Fibroblast of skin of right biceps (primary cell): ENCODE data around the gene APOLD1.
"Not testable (repeated sequence)": the region's sequence is repeated elsewhere in the genome, so short reads cannot be mapped to it uniquely, and the experiment has no call there.

Experiments used
- DNase-seq: peaks from one replicate; pipeline ENCODE4 v3.0.0-alpha.2; 2013

The APOLD1 gene, protein sequence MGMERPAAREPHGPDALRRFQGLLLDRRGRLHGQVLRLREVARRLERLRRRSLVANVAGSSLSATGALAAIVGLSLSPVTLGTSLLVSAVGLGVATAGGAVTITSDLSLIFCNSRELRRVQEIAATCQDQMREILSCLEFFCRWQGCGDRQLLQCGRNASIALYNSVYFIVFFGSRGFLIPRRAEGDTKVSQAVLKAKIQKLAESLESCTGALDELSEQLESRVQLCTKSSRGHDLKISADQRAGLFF

DNA sequence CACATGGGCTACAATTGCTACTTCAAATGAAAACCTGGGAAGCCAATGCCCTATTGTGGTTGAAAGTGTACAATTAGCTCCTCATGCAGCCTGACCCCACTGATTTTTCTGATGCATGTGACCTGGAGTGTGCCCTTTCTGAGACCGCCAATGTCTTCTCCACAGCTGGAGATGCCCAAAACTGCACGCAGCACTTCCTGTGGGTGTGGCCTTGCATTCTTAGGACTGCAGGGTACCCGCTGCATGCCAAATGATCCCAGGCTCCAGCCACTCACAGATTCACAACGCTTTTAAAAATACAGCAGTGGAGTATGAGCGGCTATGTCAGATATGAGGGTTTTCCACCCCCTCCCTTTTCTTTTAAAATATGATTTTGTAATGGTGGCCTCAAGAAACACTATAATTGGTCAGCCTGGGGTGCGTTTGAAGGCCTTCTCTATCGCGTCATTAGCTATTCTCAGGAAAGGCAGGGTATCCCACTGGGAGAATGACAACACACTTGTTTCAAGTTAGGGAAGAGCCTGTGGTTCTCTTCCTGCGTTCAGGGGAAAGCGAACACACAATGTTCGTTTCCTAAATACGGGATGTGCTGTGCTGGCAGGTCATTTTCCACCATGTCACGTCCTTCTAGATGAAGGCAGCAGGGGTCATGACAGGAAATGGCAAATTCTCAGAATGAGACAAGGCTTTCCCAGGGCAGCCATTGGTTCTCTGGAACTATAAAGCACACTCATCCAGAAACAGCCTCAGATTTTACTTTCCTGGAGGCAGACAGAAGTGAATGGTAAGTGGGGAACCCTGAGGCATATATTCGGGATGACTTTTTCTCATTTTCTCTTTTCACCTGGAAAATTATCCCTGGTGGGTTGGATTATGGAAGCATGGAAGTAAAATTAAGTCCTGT lies at the start of gene APOLD1:
TSS of gene APOLD1 (plus strand) at position 749 of the 904 bp plus-strand sequence. CDS start at position 782, 33 bp downstream.
- peak; percentile 41 for DNase-seq

- peak; percentile 64 for DNase-seq
These were observed 48.4 kb upstream of the APOLD1 start for GRCh38 chr12:12736759-12737676.

- not testable (repeated sequence) for DNase-seq
These were observed 47.3 kb upstream of the APOLD1 start for GRCh38 chr12:12738152-12738551.

DNA sequence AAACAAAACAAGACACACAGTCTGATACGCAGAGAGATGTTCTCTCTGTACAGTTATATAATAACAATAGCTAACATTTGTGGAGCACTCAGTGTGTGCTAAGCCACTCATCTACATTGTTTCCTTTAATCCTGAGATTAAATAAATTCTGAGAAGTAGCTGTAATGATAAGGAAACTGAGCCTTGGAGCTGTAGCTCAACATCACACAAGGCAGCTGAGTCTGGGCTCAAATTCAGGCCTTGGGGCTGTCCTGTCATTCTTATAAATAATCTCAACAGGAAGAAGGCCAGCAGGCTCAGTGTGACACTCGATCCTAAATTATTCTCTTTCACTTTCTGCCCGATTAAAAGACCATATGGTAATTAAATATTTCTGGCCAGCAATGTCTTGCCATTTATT lies 43.8 kb upstream of the APOLD1 start:
- no peak for DNase-seq

GRCh38 chr12:12744546-12745305 lies 40.7 kb upstream of the APOLD1 start:
- no peak for DNase-seq

GRCh38 chr12:12745576-12746211 lies 39.8 kb upstream of the APOLD1 start:
- no peak for DNase-seq

GRCh38 chr12:12747278-12747677 lies 38.2 kb upstream of the APOLD1 start:
- DNase-seq = no peak

DNA sequence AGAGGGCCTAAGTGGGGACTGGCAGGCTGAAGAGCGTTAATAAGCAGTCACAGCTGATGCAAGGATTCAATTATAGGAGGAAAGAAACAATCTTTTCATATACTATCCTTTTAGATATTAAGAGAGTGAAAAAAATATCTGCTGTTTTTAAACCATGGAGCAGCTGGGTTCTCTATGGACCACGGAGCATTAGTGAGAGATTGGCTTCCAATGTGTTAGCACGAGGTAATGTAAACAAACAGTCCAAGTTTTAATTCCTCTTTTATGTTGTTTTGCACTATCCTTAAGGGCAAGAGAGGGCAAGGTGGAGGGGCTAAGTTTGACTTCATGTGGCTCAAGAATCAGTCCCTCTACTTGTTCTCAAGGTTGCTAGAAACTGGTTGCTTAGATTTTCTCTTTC lies 37.4 kb upstream of the APOLD1 start:
- no peak for DNase-seq

GRCh38 chr12:12749433-12749832 lies 36.0 kb upstream of the APOLD1 start:
- no peak for DNase-seq

- no peak for DNase-seq
These were observed 29.5 kb upstream of the APOLD1 start for GRCh38 chr12:12755923-12756322.

DNA sequence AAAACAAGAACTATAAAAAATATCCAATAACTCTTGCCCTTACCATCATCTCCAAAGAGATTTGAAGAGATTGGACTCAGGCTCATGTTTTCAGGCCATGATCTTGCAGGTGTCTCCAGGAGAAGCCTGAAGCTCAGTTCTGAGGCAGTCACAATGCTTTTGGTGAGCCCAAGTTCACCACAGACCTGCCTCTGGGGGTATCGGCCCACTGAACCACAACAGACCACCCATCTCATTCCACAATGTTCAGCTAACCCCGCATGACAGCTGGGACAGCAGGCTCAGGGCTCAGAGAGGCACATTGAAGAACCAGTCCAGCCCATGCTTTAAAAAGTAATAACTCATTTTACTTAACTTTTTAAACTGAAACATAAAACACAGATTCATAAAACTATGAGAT lies 28.3 kb upstream of the APOLD1 start:
- DNase-seq = no peak

GRCh38 chr12:12759234-12759915 lies 26.1 kb upstream of the APOLD1 start:
- no peak for DNase-seq

DNA sequence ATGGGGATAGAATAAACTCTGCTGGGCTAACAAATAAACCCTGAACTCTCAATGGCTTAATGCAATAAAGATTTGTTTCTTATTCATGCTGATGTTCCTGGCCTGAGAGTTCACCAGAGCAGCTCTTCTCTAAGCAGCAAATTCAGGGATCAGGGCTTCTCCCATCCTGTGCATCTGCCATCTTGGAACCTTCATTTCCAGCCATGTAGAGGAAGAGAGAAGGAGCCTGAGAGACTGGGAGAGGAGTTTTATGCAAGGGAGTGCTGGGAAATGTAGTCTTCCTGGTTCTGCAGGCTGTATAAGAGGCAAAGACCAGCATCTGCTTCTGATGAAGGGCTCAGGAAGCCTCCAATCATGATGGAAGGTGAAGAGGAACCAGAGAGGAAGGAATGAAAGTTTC lies 20.6 kb upstream of the APOLD1 start:
- DNase-seq = no peak

GRCh38 chr12:12770262-12770661 lies 15.2 kb upstream of the APOLD1 start:
- DNase-seq = no peak

- DNase-seq = no peak
These were observed 10.7 kb upstream of the APOLD1 start for GRCh38 chr12:12774791-12775190.

DNA sequence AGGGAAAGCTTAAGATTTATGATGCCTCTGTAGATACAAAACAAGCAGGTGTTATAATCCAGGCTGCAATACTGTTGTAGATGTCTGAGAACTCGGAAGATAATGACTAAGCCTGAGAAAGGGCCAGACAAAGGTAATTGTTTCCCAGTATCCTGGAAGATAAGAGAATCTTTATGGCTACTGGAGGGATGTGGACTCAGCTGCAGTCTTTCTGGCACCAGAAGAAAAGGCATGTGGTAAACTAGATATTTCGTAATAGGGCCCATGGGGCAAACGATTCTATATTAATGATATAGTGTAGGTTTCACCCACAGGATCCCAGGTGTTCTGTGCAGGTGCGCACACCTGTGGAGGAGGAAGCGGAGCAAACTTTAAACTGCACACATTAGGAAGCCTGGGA lies 9.2 kb upstream of the APOLD1 start:
- no peak for DNase-seq

DNA sequence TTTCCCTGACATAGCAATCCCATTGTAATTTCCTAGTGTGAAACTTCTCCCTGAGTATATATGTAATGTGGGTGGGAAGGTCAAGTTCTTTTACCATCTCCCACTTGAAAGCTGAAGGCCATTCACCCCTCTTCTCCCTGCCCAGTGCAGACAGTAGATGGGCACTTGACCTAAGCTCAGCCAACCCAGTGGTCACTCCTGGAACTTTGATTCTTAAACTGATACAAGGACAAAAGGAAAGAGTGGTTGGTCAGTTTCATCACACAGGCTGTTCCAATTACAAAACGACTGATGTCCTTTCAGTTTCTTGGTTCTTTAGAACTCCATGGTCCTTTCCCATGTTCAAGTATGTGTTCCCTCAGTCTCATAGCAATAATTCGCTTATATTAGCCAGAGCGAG lies 8.4 kb upstream of the APOLD1 start:
- no peak for DNase-seq

DNA sequence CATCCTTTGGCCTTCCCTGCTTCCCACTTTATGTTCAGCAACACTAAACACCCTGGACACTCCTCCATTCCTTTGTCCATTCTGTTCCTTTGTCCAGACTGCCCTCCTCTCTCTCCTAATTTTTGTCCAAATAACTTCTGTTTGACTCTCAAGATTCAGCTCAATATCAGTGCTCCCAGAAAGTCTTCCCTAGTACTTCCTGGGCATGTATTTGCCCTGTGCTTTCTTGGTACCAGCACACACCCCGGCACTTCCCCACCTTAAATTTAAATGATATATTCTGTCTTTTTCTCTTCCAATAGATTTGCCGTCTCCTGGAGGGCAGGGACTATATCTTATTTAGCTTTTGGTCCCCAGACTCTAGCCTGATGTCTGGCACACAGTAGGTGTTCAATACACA lies 6.5 kb upstream of the APOLD1 start:
- no peak for DNase-seq

DNA sequence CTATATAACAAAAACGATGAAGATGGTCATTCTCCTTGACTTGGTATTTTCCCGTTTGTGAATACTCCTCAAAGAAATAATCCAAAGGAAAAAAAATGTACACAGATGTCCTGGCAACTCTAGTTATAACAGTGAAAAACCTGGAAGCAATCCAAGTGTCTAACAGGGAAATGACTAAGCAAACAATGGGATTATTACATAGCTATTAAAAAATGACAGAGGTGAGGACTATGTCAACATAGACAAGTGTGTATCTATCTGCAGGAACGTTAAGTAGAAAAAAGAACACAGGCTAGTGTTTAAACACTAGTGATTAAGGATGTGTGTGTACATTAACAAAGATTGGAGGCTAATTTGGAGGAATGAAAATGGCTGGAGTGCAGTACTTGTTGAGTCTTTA lies 5.9 kb upstream of the APOLD1 start:
- DNase-seq = peak; percentile 83

- DNase-seq = no peak
These were observed 1.3 kb upstream of the APOLD1 start for GRCh38 chr12:12784116-12784515.

GRCh38 chr12:12786351-12786705 lies 869 bp downstream of the APOLD1 start:
- DNase-seq = no peak
